IMR-90 (cell line): Measurements from ENCODE around the gene UTF1. TPM values are rescaled to one million over a fixed set of nuclear protein-coding genes. Genes with fewer than 3 reads are reported as not detected.

ENCODE experiments used
- ATAC-seq: fragments of 200-7000 bp; cut with Tn5 transposase; 2 replicates; pipeline ENCODE4 v1.9.1; 2020; ENCODE audit warnings: low read depth, mild to moderate bottlenecking, moderate library complexity
- BruUV-seq: library from RNA; stranded (reverse); fragments of 400-500 nt; replicated peaks from 2 replicates; lab custom pipeline; 2021; lab: Mats Ljungman, UMichigan
- CTCF ChIA-PET: fragments of 300-600 bp; formaldehyde crosslinking; extraction: SDS; loops from one replicate; lab custom pipeline; 2021; ENCODE audit warnings: antibody characterized with exemption; lab: Yijun Ruan, JAX
- POLR2A ChIA-PET: fragments of 300-600 bp; sonication (Branson Sonifier 250); formaldehyde crosslinking; loops from one replicate; lab custom pipeline; 2022; ENCODE audit warnings: antibody characterized with exemption; ENCODE audit not compliant: unreplicated experiment; lab: Charles Lee
- DNase-seq: peaks from one replicate; pipeline ENCODE4 v3.0.0; 2013
- H2AFZ ChIP-seq: replicated peaks from 2 replicates; pipeline ENCODE3; 2013; ENCODE audit warnings: low read length, mild to moderate bottlenecking; ENCODE audit not compliant: poor library complexity
- H2AK5ac ChIP-seq: 2 replicates; pipeline ENCODE4 v1.6.1; 2013; ENCODE audit warnings: low read depth, low read length, inconsistent platforms
- H2AK9ac ChIP-seq: replicated peaks from 2 replicates; pipeline ENCODE3; 2013; ENCODE audit warnings: mild to moderate bottlenecking, low read depth, low read length, moderate library complexity; ENCODE audit not compliant: poor library complexity
- H2BK120ac ChIP-seq: 2 replicates; pipeline ENCODE4 v1.6.1; 2013; ENCODE audit warnings: low read depth, low read length, inconsistent platforms
- H2BK15ac ChIP-seq: 3 replicates; pipeline ENCODE4 v1.6.1; 2013; ENCODE audit warnings: low read depth, low read length, inconsistent platforms
- H2BK20ac ChIP-seq: 2 replicates; pipeline ENCODE4 v1.6.1; 2013; ENCODE audit warnings: low read depth, mild to moderate bottlenecking, inconsistent platforms, low read length, moderate library complexity
- H2BK5ac ChIP-seq: 2 replicates; pipeline ENCODE4 v1.6.1; 2013; ENCODE audit warnings: mild to moderate bottlenecking, low read depth, low read length, inconsistent platforms; ENCODE audit not compliant: poor library complexity, severe bottlenecking
- H3K14ac ChIP-seq: replicated peaks from 2 replicates; pipeline ENCODE4 v1.6.1; 2013; ENCODE audit warnings: low read depth, low read length, inconsistent platforms
- H3K18ac ChIP-seq: 2 replicates; pipeline ENCODE4 v1.6.1; 2013; ENCODE audit warnings: low read depth, low read length, control low read depth
- H3K23ac ChIP-seq: 2 replicates; pipeline ENCODE4 v1.6.1; 2013; ENCODE audit warnings: low read depth, low read length, inconsistent platforms
- H3K27ac ChIP-seq: 2 replicates; pipeline ENCODE4 v1.5.1; 2013; ENCODE audit warnings: mild to moderate bottlenecking, control low read depth, low read length; ENCODE audit not compliant: insufficient read depth
- H3K27me3 ChIP-seq: 2 replicates; pipeline ENCODE4 v1.6.1; 2013; ENCODE audit warnings: low read length; ENCODE audit not compliant: control insufficient read depth, insufficient read depth
- H3K36me3 ChIP-seq: 2 replicates; pipeline ENCODE4 v1.6.1; 2013; ENCODE audit warnings: low read length, mixed read lengths; ENCODE audit not compliant: control insufficient read depth, insufficient read depth
- H3K4ac ChIP-seq: 2 replicates; pipeline ENCODE4 v1.6.1; 2013; ENCODE audit warnings: low read depth, low read length, inconsistent platforms
- H3K4me1 ChIP-seq: 2 replicates; pipeline ENCODE4 v1.6.1; 2013; ENCODE audit warnings: low read length, mixed read lengths; ENCODE audit not compliant: control insufficient read depth, insufficient read depth
- H3K4me2 ChIP-seq: 2 replicates; pipeline ENCODE4 v1.6.1; 2013; ENCODE audit warnings: low read depth, mild to moderate bottlenecking, control low read depth, low read length, moderate library complexity
- H3K4me3 ChIP-seq: 2 replicates; pipeline ENCODE4 v1.5.1; 2013; ENCODE audit warnings: low read depth, mild to moderate bottlenecking, control low read depth, low read length, moderate library complexity; ENCODE audit not compliant: insufficient read depth
- H3K56ac ChIP-seq: 2 replicates; pipeline ENCODE4 v1.6.1; 2013; ENCODE audit warnings: low read length, inconsistent platforms; ENCODE audit not compliant: insufficient read depth; ENCODE audit errors: extremely low read depth
- H3K79me1 ChIP-seq, 2 experiments: 2 replicates each; pipeline ENCODE4 v1.6.1; 2013; ENCODE audit warnings: low read length in 2 of 2, inconsistent platforms in 1 of 2, low read depth in 1 of 2
- H3K9ac ChIP-seq: 2 replicates; pipeline ENCODE4 v1.6.1; 2013; ENCODE audit warnings: low read depth, low read length, control low read depth
- H3K9me1 ChIP-seq: 2 replicates; pipeline ENCODE4 v1.6.1; 2013; ENCODE audit warnings: low read length, inconsistent platforms; ENCODE audit not compliant: insufficient read depth
- H3K9me3 ChIP-seq: 2 replicates; pipeline ENCODE4 v1.6.1; 2013; ENCODE audit warnings: low read length; ENCODE audit not compliant: control insufficient read depth, insufficient read depth
- H4K20me1 ChIP-seq: 2 replicates; pipeline ENCODE4 v1.6.1; 2013; ENCODE audit warnings: low read length, inconsistent platforms; ENCODE audit not compliant: insufficient read depth
- H4K5ac ChIP-seq: 2 replicates; pipeline ENCODE4 v1.6.1; 2013; ENCODE audit warnings: mild to moderate bottlenecking, low read depth, low read length, control low read depth
- H4K8ac ChIP-seq, 2 experiments: 2 replicates each; pipeline ENCODE4 v1.6.1; 2013; ENCODE audit warnings: low read depth in 2 of 2, low read length in 2 of 2, control low read depth in 1 of 2, inconsistent platforms in 1 of 2
- H4K91ac ChIP-seq: 2 replicates; pipeline ENCODE4 v1.6.1; 2013; ENCODE audit warnings: low read depth, low read length, inconsistent platforms; ENCODE audit not compliant: insufficient read depth
- CEBPB ChIP-seq: IDR thresholded peaks from 2 replicates; pipeline ENCODE4 v1.6.1; 2012; ENCODE audit warnings: low read depth, low read length, improper control_type of control experiment
- WGBS, 2 experiments: methylation state at CpG; one replicate each; pipeline versions ENCODE4 v1.1.5 to v1.1.7; 2013; ENCODE audit warnings: missing lambda C conversion rate in 2 of 2; ENCODE audit not compliant: insufficient read length in 1 of 2; ENCODE audit errors: extremely low coverage in 2 of 2; 5-methylcytosine and 5-hydroxymethylcytosine counted together
- dilution Hi-C: fragments of 300-500 bp; cut with HindIII; formaldehyde crosslinking; loops from one replicate; pipeline ENCODE4 v1.14.3; 2018; ENCODE audit warnings: low sequenced_read_pairs; ENCODE audit not compliant: unreplicated experiment
- in situ Hi-C: fragments of 300-500 bp; cut with MboI; formaldehyde crosslinking; loops from 3 replicates; pipeline ENCODE4 v1.14.3; 2019; ENCODE audit warnings: low sequenced_read_pairs, inconsistent platforms, mixed read lengths
- intact Hi-C: fragments of 100-400 bp; cut with micrococcal nuclease; formaldehyde crosslinking; loops from 2 replicates; pipeline ENCODE4 v1.10.0; 2022
- polyA plus RNA-seq, 3 experiments: library from polyadenylated mRNA; depleted of rRNA; stranded (reverse); fragments of >200 nt; gene quantifications; 2 replicates each; pipeline ENCODE4 v1.2.3, GENCODE V29; 2012; ENCODE audit warnings: low replicate concordance in 1 of 3
- total RNA-seq: library from RNA; depleted of rRNA; stranded (reverse); fragments of >200 nt; gene quantifications from 2 replicates; pipeline ENCODE4 v1.2.3, GENCODE V29; 2012
- TF ChIP-seq, protein P1 (sequence below): conservative IDR thresholded peaks from 2 replicates; pipeline ENCODE4 v1.5.1; 2012; ENCODE audit warnings: mild to moderate bottlenecking, low read depth, low read length, improper control_type of control experiment

Gene UTF1
- total and polyA plus RNA-seq, 2 of the 4 experiments (the other 2 are of a cell fraction), result not detected

DNA sequence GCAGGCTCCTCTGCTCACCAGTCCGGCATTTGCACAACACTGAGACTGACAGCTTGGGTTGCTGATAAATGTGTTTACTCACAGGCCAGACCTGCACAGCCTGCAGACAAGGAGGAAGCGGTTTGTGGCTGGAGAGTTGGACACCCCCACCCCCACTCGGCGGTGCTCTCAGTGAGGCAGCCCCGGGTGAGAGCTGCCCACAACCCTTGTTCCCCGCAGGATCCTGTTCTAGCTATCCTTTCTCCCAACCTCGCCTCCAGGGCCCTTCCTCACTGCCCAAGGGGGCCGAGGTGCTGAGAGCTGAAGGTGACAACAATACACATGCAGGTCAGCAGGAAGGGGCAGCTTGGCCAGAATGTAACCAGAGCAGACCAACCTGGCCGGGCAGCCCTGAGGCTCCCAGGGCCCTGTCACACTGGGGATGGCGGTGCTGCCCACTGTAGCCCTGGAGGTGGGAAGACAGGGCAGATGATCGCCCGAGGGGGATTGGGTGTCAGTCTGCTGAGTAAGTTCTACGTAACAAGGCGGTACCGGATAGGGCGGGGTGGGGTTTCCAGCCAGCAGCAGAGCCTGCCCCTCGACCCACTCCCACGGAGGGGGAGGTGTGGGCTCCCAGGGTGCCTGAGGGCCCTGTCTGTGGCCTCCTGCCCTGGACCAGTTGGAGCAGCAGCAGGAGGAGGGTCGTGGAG, 48.7 kb downstream of the UTF1 start:
- Histone ChIP-seq H4K8ac (no peak overlapping the region), H3K27me3 (peaks cover 9% of the 10 kb centered on the region), H3K9ac (no peak overlapping the region), H2BK15ac (no peak overlapping the region), H3K4me3 (no peak overlapping the region), H3K14ac (no peak overlapping the region), H3K4me2 (no peak overlapping the region), H4K20me1 (peaks cover 7% of the 10 kb centered on the region; the same call in 1 of the 2 replicates), H3K79me1 (peaks cover 0 to 3% of the 10 kb centered on the region in 2 experiments; a peak in 1 of 4 replicates), H4K5ac (no peak overlapping the region), H3K56ac (no peak overlapping the region), H3K18ac (no peak overlapping the region), H2AK5ac (peak overlapping the region; percentile 28; the same call in 1 of the 2 replicates), H3K9me1 (0 out of 2 replicates have a peak, but pooled peaks cover 4% of the 10 kb centered on the region), H2BK120ac (peak overlapping the region; percentile 40), H3K9me3 (no peaks in the 10 kb centered on the region), H2AFZ (peak overlapping the region; percentile 75), H3K4ac (peak overlapping the region; percentile 35; the same call in 1 of the 2 replicates), H2BK5ac (peak overlapping the region; percentile 20), H3K4me1 (peaks cover 10% of the 10 kb centered on the region), H3K27ac (no peak overlapping the region), H3K23ac (no peak overlapping the region), H3K36me3 (peaks cover 40% of the 10 kb centered on the region), H2AK9ac (peak overlapping the region; percentile 65), H4K91ac (no peak overlapping the region), H2BK20ac (no peak overlapping the region)
- ATAC-seq (peak; percentile 19), DNase-seq (peak; percentile 49)
- TF ChIP-seq CEBPB, result peak; percentile 57
- TF ChIP-seq, protein P1, sequence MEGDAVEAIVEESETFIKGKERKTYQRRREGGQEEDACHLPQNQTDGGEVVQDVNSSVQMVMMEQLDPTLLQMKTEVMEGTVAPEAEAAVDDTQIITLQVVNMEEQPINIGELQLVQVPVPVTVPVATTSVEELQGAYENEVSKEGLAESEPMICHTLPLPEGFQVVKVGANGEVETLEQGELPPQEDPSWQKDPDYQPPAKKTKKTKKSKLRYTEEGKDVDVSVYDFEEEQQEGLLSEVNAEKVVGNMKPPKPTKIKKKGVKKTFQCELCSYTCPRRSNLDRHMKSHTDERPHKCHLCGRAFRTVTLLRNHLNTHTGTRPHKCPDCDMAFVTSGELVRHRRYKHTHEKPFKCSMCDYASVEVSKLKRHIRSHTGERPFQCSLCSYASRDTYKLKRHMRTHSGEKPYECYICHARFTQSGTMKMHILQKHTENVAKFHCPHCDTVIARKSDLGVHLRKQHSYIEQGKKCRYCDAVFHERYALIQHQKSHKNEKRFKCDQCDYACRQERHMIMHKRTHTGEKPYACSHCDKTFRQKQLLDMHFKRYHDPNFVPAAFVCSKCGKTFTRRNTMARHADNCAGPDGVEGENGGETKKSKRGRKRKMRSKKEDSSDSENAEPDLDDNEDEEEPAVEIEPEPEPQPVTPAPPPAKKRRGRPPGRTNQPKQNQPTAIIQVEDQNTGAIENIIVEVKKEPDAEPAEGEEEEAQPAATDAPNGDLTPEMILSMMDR, result no peak
- dilution Hi-C loops, result no loop called here
- WGBS, 2 experiments, result 88% methylated on average over 6 of the region's 19 CpGs; no CpG with 5 or more reads in 1 of the 2 experiments
- intact Hi-C loops, result no loop called here
- CTCF ChIA-PET, result interaction anchor here (0.8 kb wide), 1 partner anchor 29 kb away, joined by 3 read pairs; no protein-coding TSS in a partner anchor
- BruUV-seq, result no TSS peak
- POLR2A ChIA-PET, result no interaction called here
- in situ Hi-C loops, result no loop called here
